ENCODE results near the gene SNRNP27. TPM values are rescaled to one million over a fixed set of nuclear protein-coding genes. Genes with fewer than 3 reads are reported as not detected.

Gene SNRNP27
- total and polyA plus RNA-seq, 9 of the 15 experiments (the other 6 are each of a cell fraction or from before 2014, with no cell fraction given) = 29.2 to 102 (median 65.7) TPM

GRCh38 chr2:69863298-69863697, 30.5 kb upstream of the SNRNP27 start:
- H3K4me3 ChIP-seq = no peak overlapping the region
- H2AFZ ChIP-seq (ENCODE audit: low read depth, low read length) = no peak overlapping the region
- peaks cover 52% of the 10 kb centered on the region; the same call in 2 of the 3 replicates for H3K36me3 ChIP-seq (ENCODE audit: control insufficient read depth, insufficient read depth, low read length)
- peak; percentile 11 for FAIRE-seq
- ATAC-seq = peak; percentile 63
- DNase-seq (ENCODE audit: extremely low read depth in 1 of 4, low spot score in 3 of 4) = peak in 1 of 4 experiments; percentile 29
- BruUV-seq (replicated peaks) = no TSS peak
- CTCF ChIA-PET (ENCODE audit: low intra/inter-chr PET ratio) = interaction anchor here (0.6 kb wide), 1 partner anchor 180 kb away, joined by 3 read pairs; no protein-coding TSS in a partner anchor
- H3K27me3 ChIP-seq (ENCODE audit: control insufficient read depth in 2 of 2, insufficient read depth in 2 of 2, low read length in 2 of 2) = no peaks in the 10 kb centered on the region
- POLR2A ChIA-PET = interaction anchor here (0.8 kb wide), 1 partner anchor 9 kb away, joined by 3 read pairs; no protein-coding TSS in a partner anchor
- in situ Hi-C loops (cut with MboI) (no loop called here), intact Hi-C loops (cut with micrococcal nuclease) (no loop called here)
- H3K9me1 ChIP-seq (ENCODE audit: control insufficient read depth, insufficient read depth, low read length) = no peaks in the 10 kb centered on the region
- H3K9me3 ChIP-seq (replicated peaks; ENCODE audit: control insufficient read depth, insufficient read depth, low read depth, low read length) = no peaks in the 10 kb centered on the region
- H3K4me2 ChIP-seq (ENCODE audit: insufficient read depth, low read length) = no peak overlapping the region
- peaks cover 0 to 6% of the 10 kb centered on the region in 2 experiments; a peak in 1 of 5 replicates for H3K4me1 ChIP-seq (replicated peaks in 1 of 2; ENCODE audit: control insufficient read depth in 2 of 2, insufficient read depth in 2 of 2, low read length in 2 of 2)
- H4K20me1 ChIP-seq (replicated peaks; ENCODE audit: control insufficient read depth, insufficient read depth, low read length) = no peaks in the 10 kb centered on the region
- 41% methylated on average over 1 of the region's 1 CpG for WGBS (ENCODE audit: insufficient coverage, low coverage, missing lambda C conversion rate)
- H3K9ac ChIP-seq (ENCODE audit: insufficient read depth in 1 of 2, low read depth in 2 of 2, low read length in 2 of 2) = no peak overlapping the region
- no peaks in the 10 kb centered on the region for H3K79me2 ChIP-seq (ENCODE audit: control insufficient read depth, insufficient read depth, low read length)
- no peak overlapping the region for H3K27ac ChIP-seq (ENCODE audit: extremely low read depth, low read depth, low read length)
- TF ChIP-seq CBFA2T2 (conservative IDR thresholded peaks at IDR 0.05) = 0 out of 2 replicates have a peak, but pooled peaks have one; percentile 40
- no peak for TF ChIP-seq TAF1 (IDR thresholded peaks at IDR 0.05; ENCODE audit: control insufficient read depth, extremely low read depth, insufficient read depth, low read length, severe bottlenecking)
- TF ChIP-seq MEIS2 (IDR thresholded peaks at IDR 0.05; ENCODE audit: partially characterized antibody) = peak; percentile 51
- TF ChIP-seq HINFP (tag; conservative IDR thresholded peaks at IDR 0.05; ENCODE audit: low read depth) = no peak
- 0 out of 4 replicates have a peak, but pooled peaks of 1 of the 2 experiments have one; percentile 7 for TF ChIP-seq KDM1A (IDR thresholded peaks at IDR 0.05)
- TF ChIP-seq CTCF (IDR thresholded peaks at IDR 0.05 in 2 of 3, conservative IDR thresholded peaks at IDR 0.05 in 1 of 3; ENCODE audit: insufficient read depth in 2 of 3, low read depth in 1 of 3, low read length in 3 of 3) = no peak
- peak; percentile 58 for TF ChIP-seq TAL1 (IDR thresholded peaks at IDR 0.05)
- TF ChIP-seq ESRRA (IDR thresholded peaks at IDR 0.05; ENCODE audit: borderline replicate concordance, low read depth) = no peak
- TF ChIP-seq ZNF764 (CRISPR knock-in tag; IDR thresholded peaks at IDR 0.05; ENCODE audit: low read depth) = no peak
- peak; percentile 24; the same call in 1 of the 2 replicates for TF ChIP-seq TEAD4 (IDR thresholded peaks at IDR 0.05; ENCODE audit: low read length)
- no peak for TF ChIP-seq TEAD4 (CRISPR knock-in tag; IDR thresholded peaks at IDR 0.05; ENCODE audit: borderline replicate concordance)
- TF ChIP-seq ARID1B (IDR thresholded peaks at IDR 0.05) = peak; percentile 76
- TF ChIP-seq ZNF507 (tag; conservative IDR thresholded peaks at IDR 0.05) = no peak
- TF ChIP-seq TCF3 (CRISPR knock-in tag; IDR thresholded peaks at IDR 0.05) = peak; percentile 75
- peak; percentile 28; the same call in 1 of the 2 replicates for TF ChIP-seq NCOR1 (IDR thresholded peaks at IDR 0.05)
- TF ChIP-seq CBFA2T3 (IDR thresholded peaks at IDR 0.05) = peak; percentile 73
- 0 out of 2 replicates have a peak, but pooled peaks have one; percentile 21 for TF ChIP-seq MTA2 (IDR thresholded peaks at IDR 0.05; ENCODE audit: low read depth)
- TF ChIP-seq GATA2 (CRISPR knock-in tag; IDR thresholded peaks at IDR 0.05) = 0 out of 2 replicates have a peak, but pooled peaks have one; percentile 15
- 0 out of 2 replicates have a peak, but pooled peaks have one; percentile 41 for TF ChIP-seq SMARCA4 (IDR thresholded peaks at IDR 0.05)
